GM18873 (cell line): ENCODE measurements around the gene PIK3R4.

ENCODE experiments used
- ATAC-seq: cut with Tn5 transposase; IDR thresholded peaks from one replicate; pipeline ENCODE4 v1.9.1; 2021; ENCODE audit warnings: mild to moderate bottlenecking, moderate library complexity, moderate number of reproducible peaks; ENCODE audit not compliant: unreplicated experiment, low FRiP score

The PIK3R4 gene

DNA sequence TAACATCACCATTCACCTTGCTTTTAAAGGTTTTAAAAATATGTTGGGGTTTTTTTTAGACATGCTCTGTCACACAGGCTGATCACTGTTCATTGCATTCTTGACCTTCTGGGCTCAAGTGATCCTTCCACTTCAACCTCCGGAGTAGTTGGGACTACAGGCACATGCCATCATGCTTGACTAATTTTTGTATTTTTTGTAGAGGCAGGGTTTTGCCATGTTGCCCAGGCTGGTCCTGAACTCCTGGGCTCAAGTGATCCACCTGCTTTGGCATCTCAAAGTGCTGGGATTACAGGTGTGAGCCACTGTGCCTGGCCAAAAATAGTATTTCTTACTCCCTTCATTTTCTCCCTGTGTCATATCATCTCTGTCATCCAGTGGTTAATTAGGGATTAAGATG lies 101.4 kb downstream of the PIK3R4 start:
- no peak for ATAC-seq

DNA sequence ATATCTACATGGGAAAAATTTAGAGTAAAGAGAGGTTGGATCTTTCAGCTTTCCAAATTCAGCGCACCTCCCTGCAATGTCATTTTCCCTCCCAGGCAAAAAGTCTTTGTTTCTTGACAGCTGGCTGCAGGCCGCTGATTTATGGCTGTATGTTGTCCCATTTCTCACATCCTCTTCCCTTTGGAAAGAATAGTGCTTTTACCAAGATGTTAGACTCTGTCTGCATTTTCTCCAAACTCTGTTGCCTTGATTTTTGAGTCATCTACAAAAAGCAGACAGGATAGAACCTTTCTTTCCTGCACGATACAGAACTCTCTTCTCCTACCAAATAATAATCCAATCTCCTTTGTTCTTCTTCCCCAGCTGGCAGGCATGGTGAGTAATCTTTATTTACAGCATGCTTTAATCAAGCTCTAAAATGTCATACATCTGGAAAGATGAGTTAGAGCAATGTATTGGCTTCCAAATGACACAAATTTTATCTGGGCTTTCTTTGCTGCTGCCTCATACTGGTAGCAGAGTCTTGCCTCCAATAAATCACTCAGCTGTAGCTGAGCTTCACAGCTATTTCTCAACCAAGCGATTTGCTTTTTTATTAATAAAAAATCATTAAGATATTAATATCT lies 101.9 kb downstream of the PIK3R4 start:
- no peak for ATAC-seq

DNA sequence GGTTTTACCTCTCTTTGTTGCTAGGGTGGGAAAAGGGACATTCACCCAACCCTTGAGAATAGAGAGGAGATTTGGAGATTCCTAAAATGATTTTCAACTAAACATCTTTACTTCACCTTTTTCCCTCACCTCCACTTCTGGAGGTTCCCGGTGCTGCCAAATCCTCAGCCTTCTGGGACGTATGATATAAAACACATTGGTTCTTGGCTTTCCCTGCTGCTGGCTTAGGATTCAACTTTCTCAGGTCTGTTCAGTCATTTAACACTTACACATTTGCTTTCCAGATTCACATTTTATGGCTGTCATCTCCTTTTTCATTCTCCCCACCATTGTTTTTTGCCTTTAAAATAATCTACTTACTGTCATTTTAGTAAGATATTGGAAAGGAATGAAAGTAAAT lies 106.6 kb downstream of the PIK3R4 start:
- ATAC-seq: no peak

- ATAC-seq: no peak
Observed at GRCh38 chr3:130636480-130637234, 110.0 kb downstream of the PIK3R4 start.

GRCh38 chr3:130635978-130636377 lies 110.7 kb downstream of the PIK3R4 start:
- ATAC-seq: no peak

DNA sequence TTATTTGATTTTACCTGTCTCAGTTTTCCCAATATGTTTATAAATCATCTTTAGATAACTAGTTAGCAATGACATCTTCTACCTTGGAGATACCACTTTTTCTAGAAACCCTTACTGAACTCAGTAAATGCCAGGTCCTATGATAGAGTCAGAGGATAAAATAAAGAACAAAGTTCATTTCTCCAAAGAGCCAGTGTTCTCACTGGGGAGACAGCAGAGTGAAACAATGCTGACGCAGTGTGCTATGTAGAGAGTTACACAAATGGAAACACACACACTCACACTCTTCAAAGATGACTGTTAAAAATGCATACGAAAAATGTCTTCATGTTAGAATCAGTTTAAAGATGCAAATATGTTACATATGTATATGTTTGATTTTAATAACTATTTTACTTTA lies 111.3 kb downstream of the PIK3R4 start:
- no peak for ATAC-seq
